Endodermal cell (in vitro differentiated cells): Measurements from ENCODE around the gene PPFIBP2. TPM values are rescaled to one million over a fixed set of nuclear protein-coding genes. Genes with fewer than 3 reads are reported as not detected.

Experiments
- DNase-seq: peaks from one replicate; pipeline ENCODE4 v3.0.0-alpha.2; 2017
- H3K27ac ChIP-seq: 2 replicates; pipeline ENCODE4 v1.5.1; 2013; ENCODE audit warnings: mild to moderate bottlenecking, low read depth, low read length, moderate library complexity
- H3K27me3 ChIP-seq: 2 replicates; pipeline ENCODE4 v1.6.1; 2013; ENCODE audit warnings: mild to moderate bottlenecking, low read length, moderate library complexity; ENCODE audit not compliant: insufficient read depth, control insufficient read depth, poor library complexity, severe bottlenecking
- H3K36me3 ChIP-seq: 2 replicates; pipeline ENCODE4 v1.7.0; 2013; ENCODE audit warnings: mild to moderate bottlenecking, low read length, moderate library complexity; ENCODE audit not compliant: control insufficient read depth, insufficient read depth
- H3K4me1 ChIP-seq: one replicate; pipeline ENCODE4 v1.7.0; 2013; ENCODE audit warnings: low read length; ENCODE audit not compliant: control insufficient read depth, insufficient read depth
- H3K4me3 ChIP-seq: 2 replicates; pipeline ENCODE4 v1.5.1; 2013; ENCODE audit warnings: mild to moderate bottlenecking, low read length, moderate library complexity
- H3K9ac ChIP-seq: 2 replicates; pipeline ENCODE4 v1.6.1; 2013; ENCODE audit warnings: mild to moderate bottlenecking, low read length, moderate library complexity; ENCODE audit not compliant: poor library complexity, severe bottlenecking; ENCODE audit errors: extremely low read depth
- H3K9me3 ChIP-seq: 2 replicates; pipeline ENCODE4 v1.6.1; 2013; ENCODE audit warnings: mild to moderate bottlenecking, low read length, moderate library complexity; ENCODE audit not compliant: control insufficient read depth
- H3K27ac Mint-ChIP-seq: 2 replicates; pipeline ENCODE4 v1.8.0; 2020; ENCODE audit warnings: mixed read lengths
- H3K27me3 Mint-ChIP-seq: 2 replicates; pipeline ENCODE4 v1.8.0; 2021; ENCODE audit warnings: mild to moderate bottlenecking, mixed read lengths; ENCODE audit not compliant: insufficient read depth
- H3K36me3 Mint-ChIP-seq: 2 replicates; pipeline ENCODE4 v1.8.0; 2020; ENCODE audit warnings: low read depth, mixed read lengths
- H3K4me1 Mint-ChIP-seq: 2 replicates; pipeline ENCODE4 v1.8.0; 2020; ENCODE audit warnings: mixed read lengths
- H3K4me3 Mint-ChIP-seq: 2 replicates; pipeline ENCODE4 v1.8.0; 2020; ENCODE audit warnings: mild to moderate bottlenecking, moderate library complexity, mixed read lengths
- H3K9me3 Mint-ChIP-seq: 2 replicates; pipeline ENCODE4 v1.8.0; 2020; ENCODE audit warnings: mild to moderate bottlenecking, mixed read lengths
- CTCF ChIP-seq: fragments of 200-600 bp; sonication (generic); conservative IDR thresholded peaks from 2 replicates; pipeline ENCODE4 v1.5.0; 2021; ENCODE audit warnings: antibody characterized with exemption, mild to moderate bottlenecking
- WGBS, 2 experiments: methylation state at CpG; one replicate each; pipeline versions ENCODE4 v1.1.5 to v1.1.7; 2013; ENCODE audit warnings: missing lambda C conversion rate in 2 of 2, mixed read lengths in 1 of 2; ENCODE audit not compliant: insufficient coverage in 1 of 2, insufficient read length in 1 of 2; 5-methylcytosine and 5-hydroxymethylcytosine counted together
- total RNA-seq, 2 donors: library from RNA; stranded (reverse); fragmentation: NEBNext Ultra II Directional in 1 of 2; extraction: Animal tissue kit (Norgen Biotek cat#: 25700) in 1 of 2; gene quantifications; 2 replicates in 1 of 2; 3 replicates in 1 of 2; pipeline ENCODE4 v1.2.1, GENCODE V29; 2021

The PPFIBP2 gene
- total RNA-seq, 2 donors from 2014 or later, result 149 to 195 TPM

DNA sequence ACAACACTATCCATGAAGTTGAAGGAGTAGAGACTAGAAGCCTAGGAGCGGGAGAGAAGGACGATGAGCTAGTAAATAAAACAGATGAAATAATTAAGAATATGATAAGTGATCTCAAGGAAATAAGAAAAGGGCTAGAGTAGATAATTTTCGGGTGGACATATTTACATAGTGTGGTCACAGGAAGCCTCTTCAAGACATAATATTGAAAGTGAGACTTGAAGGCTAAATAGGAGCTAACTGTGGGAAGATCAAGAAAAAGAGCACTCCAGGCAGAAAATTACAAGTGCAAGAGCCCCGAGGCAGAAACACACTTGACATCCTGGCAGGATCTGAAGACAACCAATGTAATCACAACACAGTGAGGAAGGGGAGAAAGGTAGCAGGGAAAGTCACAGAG, 11.9 kb upstream of the PPFIBP2 start:
- peaks cover 9% of the 10 kb centered on the region for H3K4me1 Mint-ChIP-seq
- H3K9me3 Mint-ChIP-seq, result no peaks in the 10 kb centered on the region
- no peaks in the 10 kb centered on the region for H3K9me3 ChIP-seq
- H3K36me3 ChIP-seq, result no peaks in the 10 kb centered on the region
- no peak overlapping the region for H3K4me3 Mint-ChIP-seq
- H3K36me3 Mint-ChIP-seq, result no peaks in the 10 kb centered on the region
- H3K27me3 ChIP-seq, result no peaks in the 10 kb centered on the region
- no peak overlapping the region for H3K4me3 ChIP-seq
- no peak for DNase-seq
- H3K4me1 ChIP-seq, result peaks cover 6% of the 10 kb centered on the region
- TF ChIP-seq CTCF, result no peak
- no peak overlapping the region for H3K27ac ChIP-seq
- no peak overlapping the region for H3K27ac Mint-ChIP-seq
- WGBS, 2 experiments, result 78 to 87% methylated on average over 2 to 4 of the region's 4 CpGs
- H3K27me3 Mint-ChIP-seq, result no peaks in the 10 kb centered on the region
- H3K9ac ChIP-seq, result no peak overlapping the region

GRCh38 chr11:7506243-7506642, 7.6 kb upstream of the PPFIBP2 start:
- H3K36me3 ChIP-seq, result no peaks in the 10 kb centered on the region
- H3K36me3 Mint-ChIP-seq, result no peaks in the 10 kb centered on the region
- no peak overlapping the region for H3K27ac ChIP-seq
- no peaks in the 10 kb centered on the region for H3K9me3 Mint-ChIP-seq
- H3K9ac ChIP-seq, result no peak overlapping the region
- no peak overlapping the region for H3K4me3 Mint-ChIP-seq
- peaks cover 29% of the 10 kb centered on the region for H3K4me1 Mint-ChIP-seq
- H3K9me3 ChIP-seq, result no peaks in the 10 kb centered on the region
- DNase-seq, result no peak
- H3K27me3 Mint-ChIP-seq, result no peaks in the 10 kb centered on the region
- H3K27ac Mint-ChIP-seq, result no peak overlapping the region
- H3K4me1 ChIP-seq, result peaks cover 17% of the 10 kb centered on the region
- H3K27me3 ChIP-seq, result no peaks in the 10 kb centered on the region
- no peak for TF ChIP-seq CTCF
- H3K4me3 ChIP-seq, result no peak overlapping the region
- WGBS, 2 experiments, result 96% methylated on average over 2 to 3 of the region's 3 CpGs

DNA sequence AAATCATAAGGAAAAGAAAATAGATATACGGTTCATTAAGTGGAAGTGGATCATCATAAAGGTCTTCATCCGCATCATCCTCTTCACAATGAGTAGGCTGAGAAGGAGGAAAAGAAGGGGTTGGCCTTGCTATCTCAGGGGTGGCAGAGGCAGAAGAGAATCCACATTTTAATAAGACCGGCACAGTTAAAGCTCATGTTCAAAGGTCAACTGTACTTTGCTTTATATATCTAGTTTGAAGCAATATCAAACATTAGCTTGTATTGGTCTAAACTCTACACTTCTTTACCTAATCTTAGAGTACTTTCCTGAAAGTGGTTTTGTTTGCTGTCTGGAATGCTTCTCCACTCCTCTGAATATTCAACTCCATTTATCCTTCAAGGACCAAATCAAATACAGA, 5.7 kb upstream of the PPFIBP2 start:
- Histone ChIP-seq H3K27me3 (no peaks in the 10 kb centered on the region), H3K9ac (no peak overlapping the region), H3K4me1 (peaks cover 27% of the 10 kb centered on the region), H3K9me3 (no peaks in the 10 kb centered on the region), H3K36me3 (no peaks in the 10 kb centered on the region), H3K27ac (no peak overlapping the region), H3K4me3 (peak overlapping the region; percentile 28)
- Mint-ChIP-seq H3K36me3 (no peaks in the 10 kb centered on the region), H3K27ac (peak overlapping the region; percentile 90), H3K4me3 (no peak overlapping the region), H3K4me1 (peaks cover 45% of the 10 kb centered on the region), H3K9me3 (no peaks in the 10 kb centered on the region), H3K27me3 (no peaks in the 10 kb centered on the region)
- 64 to 92% methylated on average over 2 to 3 of the region's 3 CpGs for WGBS, 2 experiments
- no peak for DNase-seq
- TF ChIP-seq CTCF, result no peak
